ENCODE results near the gene KDM6A. TPM values are rescaled to one million over a fixed set of nuclear protein-coding genes. Genes with fewer than 3 reads are reported as not detected.

The KDM6A gene
- total RNA-seq, 1 experiment from 2014 or later: 21.0 TPM

- no peak overlapping the region for H3K4me3 ChIP-seq (replicated peaks in 1 of 2; ENCODE audit: low read depth in 1 of 2, low read length in 2 of 2)
- no peaks in the 10 kb centered on the region for H3K9me3 ChIP-seq (ENCODE audit: control insufficient read depth in 1 of 2, insufficient read depth in 1 of 2, low read depth in 1 of 2, low read length in 2 of 2)
- no peaks in the 10 kb centered on the region for H3K4me1 ChIP-seq (ENCODE audit: control insufficient read depth in 1 of 2, insufficient read depth in 2 of 2, low read length in 2 of 2)
- no peak overlapping the region for H3K27ac ChIP-seq (ENCODE audit: low read depth, low read length)
- intact Hi-C loops (cut with micrococcal nuclease): no loop called here
- no peaks in the 10 kb centered on the region for H3K27me3 ChIP-seq (ENCODE audit: insufficient read depth, low read length)
- ChIA-PET CTCF (no interaction called here), POLR2A (no interaction called here), RAD21 (ENCODE audit: low non-redundant PET in 1 of 2, low total read pairs in 2 of 2, uncharacterized antibody in 2 of 2, unreplicated experiment in 2 of 2) (no interaction called here)
- TF ChIP-seq SIN3A (IDR thresholded peaks at IDR 0.05; ENCODE audit: low read depth): no peak
- TF ChIP-seq ZNF274 (IDR thresholded peaks at IDR 0.05; ENCODE audit: low read depth, low read length): no peak
- no peak for TF ChIP-seq CEBPB (IDR thresholded peaks at IDR 0.05; ENCODE audit: low read depth)
- no peak for TF ChIP-seq MAX (IDR thresholded peaks at IDR 0.05)
- no peak for TF ChIP-seq YY1 (IDR thresholded peaks at IDR 0.05; ENCODE audit: extremely low read depth, insufficient replicate concordance, low read depth, low read length)
- TF ChIP-seq ZFX (IDR thresholded peaks at IDR 0.05): no peak
- TF ChIP-seq RAD21 (IDR thresholded peaks at IDR 0.05; ENCODE audit: low read depth): no peak
- TF ChIP-seq POLR2AphosphoS5 (IDR thresholded peaks at IDR 0.05; ENCODE audit: low read depth, low read length): no peak
- no peak for TF ChIP-seq ZBTB33 (IDR thresholded peaks at IDR 0.05; ENCODE audit: extremely low read depth, insufficient replicate concordance, low read length)
- no peak for TF ChIP-seq SRF (IDR thresholded peaks at IDR 0.05; ENCODE audit: low read depth)
- no peak for TF ChIP-seq ELF1 (IDR thresholded peaks at IDR 0.05; ENCODE audit: borderline replicate concordance, low read depth)
- no peak for TF ChIP-seq SP1 (IDR thresholded peaks at IDR 0.05; ENCODE audit: low read depth)
- TF ChIP-seq JUND (IDR thresholded peaks at IDR 0.05): no peak
- no peak for TF ChIP-seq CBX3 (IDR thresholded peaks at IDR 0.05; ENCODE audit: low read depth)
- no peak for TF ChIP-seq FOSL1 (IDR thresholded peaks at IDR 0.05; ENCODE audit: low read depth)
- H3K9me2 ChIP-seq (ENCODE audit: insufficient read depth): no peaks in the 10 kb centered on the region
- no peak overlapping the region for H3K9ac ChIP-seq (ENCODE audit: low read length)
- ATAC-seq (no peak), DNase-seq (ENCODE audit: low read depth, low spot score) (no peak)
- no peak overlapping the region for H2AFZ ChIP-seq (ENCODE audit: low read depth, low read length, poor library complexity, severe bottlenecking)
- H4K20me1 ChIP-seq (ENCODE audit: insufficient read depth): no peaks in the 10 kb centered on the region
- no peak overlapping the region for H3K4me2 ChIP-seq (ENCODE audit: low read length)
- BruUV-seq (replicated peaks): no TSS peak
- peaks cover 56% of the 10 kb centered on the region for H3K79me2 ChIP-seq (ENCODE audit: insufficient read depth, low read length)
- H3K36me3 ChIP-seq (ENCODE audit: control insufficient read depth in 1 of 2, insufficient read depth in 2 of 2, low read length in 2 of 2): no peaks in the 10 kb centered on the region
Measured at GRCh38 chrX:44980403-44980802, 107.4 kb downstream of the KDM6A start.

Measured in HCT116 (cell line).